CD8-positive, alpha-beta memory T cell (primary cell): Measurements from ENCODE around the gene UPK2. TPM values are rescaled to one million over a fixed set of nuclear protein-coding genes. Genes with fewer than 3 reads are reported as not detected.

Source experiments
- CTCF ChIA-PET: fragments of 350-600 bp; sonication (Branson Sonifier 250); formaldehyde crosslinking; loops from one replicate; lab custom pipeline; 2021; ENCODE audit warnings: antibody characterized with exemption; lab: Charles Lee
- POLR2A ChIA-PET: fragments of 350-600 bp; sonication (Branson Sonifier 250); formaldehyde crosslinking; loops from one replicate; lab custom pipeline; 2021; ENCODE audit warnings: antibody characterized with exemption; lab: Charles Lee
- DNase-seq, 5 donors: peaks; one replicate each; pipeline versions ENCODE4 v3.0.0 to v3.0.0-alpha.2; 2020 to 2022; ENCODE audit warnings: mixed read lengths in 1 of 5
- H3K27ac ChIP-seq: one replicate; pipeline ENCODE4 v1.7.0; 2013; ENCODE audit warnings: low read depth, mild to moderate bottlenecking, low read length, moderate library complexity
- H3K27me3 ChIP-seq: 2 replicates; pipeline ENCODE4 v1.7.0; 2013; ENCODE audit warnings: low read length, mild to moderate bottlenecking; ENCODE audit not compliant: insufficient read depth, poor library complexity, severe bottlenecking
- H3K36me3 ChIP-seq: 2 replicates; pipeline ENCODE4 v1.7.0; 2013; ENCODE audit warnings: mild to moderate bottlenecking, low read length, moderate library complexity; ENCODE audit not compliant: insufficient read depth
- H3K4me1 ChIP-seq: 2 replicates; pipeline ENCODE4 v1.7.0; 2013; ENCODE audit warnings: mild to moderate bottlenecking, low read length, moderate library complexity; ENCODE audit not compliant: insufficient read depth
- H3K4me3 ChIP-seq: 2 replicates; pipeline ENCODE4 v1.7.0; 2013; ENCODE audit warnings: mild to moderate bottlenecking, low read length
- H3K9me3 ChIP-seq: 2 replicates; pipeline ENCODE4 v1.7.0; 2013; ENCODE audit warnings: mild to moderate bottlenecking, low read length
- H3K27ac Mint-ChIP-seq, 8 donors: one replicate each; pipeline ENCODE4 v1.8.0; 2020 to 2021; ENCODE audit warnings: mixed read lengths in 8 of 8, mild to moderate bottlenecking in 6 of 8, inconsistent platforms in 3 of 8, moderate library complexity in 3 of 8
- H3K27me3 Mint-ChIP-seq, 2 donors: one replicate each; pipeline ENCODE4 v1.8.0; 2020 to 2021; ENCODE audit warnings: mixed read lengths in 2 of 2, mild to moderate bottlenecking in 1 of 2, moderate library complexity in 1 of 2
- H3K36me3 Mint-ChIP-seq, 3 donors: one replicate each; pipeline ENCODE4 v1.8.0; 2020 to 2021; ENCODE audit warnings: mixed read lengths in 3 of 3, inconsistent platforms in 1 of 3, mild to moderate bottlenecking in 1 of 3
- H3K4me1 Mint-ChIP-seq, 3 donors: one replicate each; pipeline ENCODE4 v1.8.0; 2020 to 2021; ENCODE audit warnings: mixed read lengths in 3 of 3, inconsistent platforms in 1 of 3, mild to moderate bottlenecking in 1 of 3
- H3K4me3 Mint-ChIP-seq, 7 donors: one replicate each; pipeline ENCODE4 v1.8.0; 2020 to 2021; ENCODE audit warnings: mixed read lengths in 7 of 7, mild to moderate bottlenecking in 6 of 7, moderate library complexity in 4 of 7, inconsistent platforms in 2 of 7
- H3K9me3 Mint-ChIP-seq, 5 donors: one replicate each; pipeline ENCODE4 v1.8.0; 2020 to 2022; ENCODE audit warnings: mixed read lengths in 5 of 5, mild to moderate bottlenecking in 3 of 5, moderate library complexity in 2 of 5, inconsistent platforms in 1 of 5
- polyA plus RNA-seq: library from polyadenylated mRNA; unstranded; fragments of 300-500 nt; fragmentation: Illumina TruSeq; gene quantifications from one replicate; pipeline ENCODE4 v1.2.3, GENCODE V29; 2021
- total RNA-seq, 2 experiments: library from RNA; stranded (reverse); gene quantifications; one replicate each; pipeline ENCODE4 v1.2.3, GENCODE V29; 2021

Gene UPK2
- total and polyA plus RNA-seq, 3 experiments from 2014 or later, result 0.22 TPM; not detected in 2

GRCh38 chr11:118918128-118918685, 37.9 kb upstream of the UPK2 start:
- ChIA-PET CTCF (no interaction called here), POLR2A (interaction anchor here (1.2 to 10.7 kb wide), 2 partner anchors 9 to 10 kb away, joined by 3 to 203 read pairs; partner anchors contain the start of gene BCL9L)
- peaks cover 0 to 6% of the 10 kb centered on the region in 2 donors for H3K27me3 Mint-ChIP-seq
- H3K36me3 ChIP-seq, result peaks cover 12% of the 10 kb centered on the region
- peaks cover 85% of the 10 kb centered on the region for H3K4me1 ChIP-seq
- H3K36me3 Mint-ChIP-seq, result peaks cover 9 to 53% (median 18%) of the 10 kb centered on the region in 3 donors
- peak overlapping the region; percentile 98 to 100 (median 100) for H3K27ac Mint-ChIP-seq
- peak overlapping the region; percentile 85 for H3K27ac ChIP-seq
- H3K4me3 ChIP-seq, result peak overlapping the region; percentile 54
- H3K9me3 ChIP-seq, result no peaks in the 10 kb centered on the region
- DNase-seq, result peak in 3 of 5 donors; percentile 51 to 71 (median 68)
- peak overlapping the region; percentile 89 to 100 (median 96) for H3K4me3 Mint-ChIP-seq
- no peaks in the 10 kb centered on the region for H3K27me3 ChIP-seq
- peaks cover 80 to 89% (median 81%) of the 10 kb centered on the region in 3 donors for H3K4me1 Mint-ChIP-seq
- no peaks in the 10 kb centered on the region for H3K9me3 Mint-ChIP-seq

- peak overlapping the region; percentile 98 to 100 (median 100) for H3K27ac Mint-ChIP-seq
- Histone ChIP-seq H3K9me3 (no peaks in the 10 kb centered on the region), H3K27ac (peak overlapping the region; percentile 88), H3K4me1 (peaks cover 82% of the 10 kb centered on the region), H3K27me3 (no peaks in the 10 kb centered on the region), H3K4me3 (peak overlapping the region; percentile 94), H3K36me3 (peaks cover 12% of the 10 kb centered on the region)
- H3K4me1 Mint-ChIP-seq, result peaks cover 77 to 90% (median 79%) of the 10 kb centered on the region in 3 donors
- no peaks in the 10 kb centered on the region for H3K9me3 Mint-ChIP-seq
- peak in 2 of 5 donors; percentile 59 to 64 for DNase-seq
- peaks cover 12 to 59% (median 18%) of the 10 kb centered on the region in 3 donors for H3K36me3 Mint-ChIP-seq
- POLR2A ChIA-PET, result no interaction called here
- peak overlapping the region; percentile 89 to 100 (median 99) for H3K4me3 Mint-ChIP-seq
- CTCF ChIA-PET, result no interaction called here
- H3K27me3 Mint-ChIP-seq, result peaks cover 0 to 6% of the 10 kb centered on the region in 2 donors
Measured at GRCh38 chr11:118918686-118919280, 37.3 kb upstream of the UPK2 start.

- Mint-ChIP-seq H3K4me1 (peaks cover 55 to 71% (median 57%) of the 10 kb centered on the region in 3 donors), H3K27ac (peak overlapping the region; percentile 98 to 100 (median 100)), H3K9me3 (peaks cover 0 to 3% (median 1%) of the 10 kb centered on the region in 5 donors), H3K27me3 (peaks cover 0 to 10% of the 10 kb centered on the region in 2 donors), H3K4me3 (peak overlapping the region; percentile 89 to 100 (median 99)), H3K36me3 (peaks cover 14 to 64% (median 15%) of the 10 kb centered on the region in 3 donors)
- H3K27ac ChIP-seq, result peak overlapping the region; percentile 88
- peaks cover 59% of the 10 kb centered on the region for H3K4me1 ChIP-seq
- CTCF ChIA-PET, result no interaction called here
- H3K27me3 ChIP-seq, result no peaks in the 10 kb centered on the region
- peak in 1 of 5 donors; percentile 32 for DNase-seq
- H3K4me3 ChIP-seq, result peak overlapping the region; percentile 94
- H3K36me3 ChIP-seq, result peaks cover 11% of the 10 kb centered on the region
- no peaks in the 10 kb centered on the region for H3K9me3 ChIP-seq
- POLR2A ChIA-PET, result interaction anchor here (0.6 to 11.4 kb wide), 2 partner anchors 9 to 12 kb away, joined by 3 to 203 read pairs; no protein-coding TSS in a partner anchor
Measured at GRCh38 chr11:118921121-118921928, 34.8 kb upstream of the UPK2 start.

- peaks cover 55 to 71% (median 57%) of the 10 kb centered on the region in 3 donors for H3K4me1 Mint-ChIP-seq
- Histone ChIP-seq H3K27ac (peak overlapping the region; percentile 88), H3K9me3 (no peaks in the 10 kb centered on the region), H3K27me3 (no peaks in the 10 kb centered on the region), H3K4me1 (peaks cover 59% of the 10 kb centered on the region), H3K4me3 (peak overlapping the region; percentile 94), H3K36me3 (peaks cover 5% of the 10 kb centered on the region)
- ChIA-PET POLR2A (interaction anchor here (3.0 to 11.4 kb wide), 2 partner anchors 9 to 132 kb away, joined by 33 to 203 read pairs; partner anchors contain the start of gene DDX6), CTCF (interaction anchor here (1.2 to 6.7 kb wide), 3 partner anchors 50 to 230 kb away, joined by 3 to 22 read pairs (median 6); no protein-coding TSS in a partner anchor)
- H3K36me3 Mint-ChIP-seq, result peaks cover 13 to 57% (median 14%) of the 10 kb centered on the region in 3 donors
- peak overlapping the region; percentile 98 to 100 (median 99) for H3K4me3 Mint-ChIP-seq
- peak in 1 of 5 donors; percentile 43 for DNase-seq
- H3K9me3 Mint-ChIP-seq, result peaks cover 0 to 4% (median 2%) of the 10 kb centered on the region in 5 donors
- peaks cover 0 to 12% of the 10 kb centered on the region in 2 donors for H3K27me3 Mint-ChIP-seq
- H3K27ac Mint-ChIP-seq, result peak overlapping the region; percentile 96 to 100 (median 100)
Measured at GRCh38 chr11:118921929-118922744, 34.0 kb upstream of the UPK2 start.

DNA sequence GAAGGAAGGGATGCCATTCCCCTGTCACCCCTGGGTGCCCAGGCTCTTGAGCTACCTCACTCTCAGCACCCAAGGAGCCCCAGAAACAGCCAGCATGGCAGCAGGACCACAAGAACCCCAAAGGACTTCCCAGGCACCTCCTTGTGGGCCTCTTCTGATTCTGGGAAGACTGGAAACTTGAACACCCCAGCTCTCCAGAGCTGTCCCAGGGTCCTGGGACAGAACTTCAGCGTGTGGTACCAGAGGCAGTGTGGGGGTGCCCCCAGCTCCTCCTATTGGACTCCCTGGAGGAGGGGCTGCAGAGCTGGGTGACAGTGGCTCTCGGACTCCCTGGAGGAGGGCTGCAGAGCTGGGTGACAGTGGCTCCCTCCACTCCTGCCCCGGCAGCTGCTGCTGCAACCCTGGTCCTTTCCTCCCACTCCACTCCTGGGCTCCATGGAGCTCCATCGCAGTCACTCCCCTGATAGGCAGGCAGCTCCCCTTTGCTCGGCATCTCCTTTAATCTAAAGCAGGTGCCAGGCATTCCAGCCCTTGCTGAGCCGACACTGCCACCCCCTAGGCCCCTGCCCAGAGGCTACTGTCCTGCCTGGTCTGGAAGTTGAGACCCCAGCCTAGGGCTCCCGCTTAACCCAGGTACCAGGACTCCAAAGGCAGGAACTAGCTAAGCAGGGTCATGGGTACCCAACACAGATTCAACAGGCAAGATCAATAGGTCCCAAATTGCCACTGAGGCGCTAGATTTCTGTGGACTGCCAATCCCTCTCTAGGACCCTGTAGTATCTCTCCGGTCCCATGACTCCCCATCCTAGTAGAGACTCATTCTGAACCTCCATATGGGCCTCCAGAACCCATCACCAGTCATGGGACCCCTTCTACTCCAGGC, 33.1 kb upstream of the UPK2 start:
- peaks cover 55 to 71% (median 57%) of the 10 kb centered on the region in 3 donors for H3K4me1 Mint-ChIP-seq
- Histone ChIP-seq H3K4me1 (peaks cover 59% of the 10 kb centered on the region), H3K27ac (peak overlapping the region; percentile 88), H3K36me3 (peaks cover 5% of the 10 kb centered on the region), H3K4me3 (peak overlapping the region; percentile 94), H3K9me3 (no peaks in the 10 kb centered on the region), H3K27me3 (no peaks in the 10 kb centered on the region)
- ChIA-PET CTCF (interaction anchor here (1.2 to 6.7 kb wide), 7 partner anchors 13 to 231 kb away, joined by 3 to 22 read pairs (median 5); no protein-coding TSS in a partner anchor), POLR2A (interaction anchor here (0.5 to 11.4 kb wide), 3 partner anchors 10 to 159 kb away, joined by 5 to 203 read pairs (median 33); partner anchors contain the start of gene DDX6)
- H3K9me3 Mint-ChIP-seq, result peaks cover 0 to 4% (median 2%) of the 10 kb centered on the region in 5 donors
- peak overlapping the region; percentile 98 to 100 (median 99) for H3K4me3 Mint-ChIP-seq
- H3K27ac Mint-ChIP-seq, result peak overlapping the region; percentile 90 to 100 (median 98)
- peaks cover 0 to 9% of the 10 kb centered on the region in 2 donors for H3K27me3 Mint-ChIP-seq
- DNase-seq, result peak in 1 of 5 donors; percentile 22
- H3K36me3 Mint-ChIP-seq, result peaks cover 8 to 49% (median 9%) of the 10 kb centered on the region in 3 donors

DNA sequence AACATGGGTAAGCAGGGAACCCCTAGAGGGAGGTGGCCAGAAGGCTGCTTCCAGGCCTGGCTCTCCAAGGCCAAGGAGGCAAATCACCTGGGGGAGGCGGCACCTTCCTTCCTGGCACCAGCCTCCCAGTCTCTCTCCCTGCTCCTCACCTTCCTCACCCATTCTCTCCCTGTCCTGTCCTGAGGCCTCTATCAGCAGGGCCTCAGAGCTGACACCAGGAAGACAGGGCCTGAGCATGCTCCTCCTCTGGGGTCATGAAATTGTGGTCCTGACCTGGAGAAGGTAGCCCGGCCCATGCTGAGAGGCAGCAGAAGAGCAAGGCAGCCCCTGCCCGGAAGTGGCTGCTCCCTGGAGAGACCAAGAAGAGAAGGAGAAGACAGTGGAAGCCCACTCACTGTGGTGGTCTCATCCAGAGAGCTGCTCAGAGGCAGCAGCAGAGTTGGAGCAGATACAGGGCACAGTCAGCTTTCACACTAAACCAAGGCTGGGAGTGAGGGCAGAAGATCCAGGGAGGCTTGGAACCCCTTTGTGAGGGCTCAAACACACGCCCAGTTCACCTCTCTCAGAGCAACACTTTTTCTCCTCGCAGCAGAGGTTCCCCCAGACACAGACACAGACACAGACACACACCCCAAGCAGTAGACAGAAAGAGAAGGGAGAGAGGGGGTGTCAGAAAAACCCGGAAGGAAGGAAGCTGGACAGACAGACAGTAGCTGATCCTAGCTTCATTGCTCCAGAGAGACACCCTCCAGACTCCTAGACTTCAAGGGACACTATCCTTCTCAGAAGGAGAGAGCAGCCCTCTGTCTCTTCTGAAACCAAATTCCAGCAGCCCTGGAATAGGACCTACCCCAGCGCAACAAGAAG, 32.1 kb upstream of the UPK2 start:
- peaks cover 0 to 4% (median 2%) of the 10 kb centered on the region in 5 donors for H3K9me3 Mint-ChIP-seq

More for the DNA sequence above, 32.1 kb upstream of the UPK2 start:
- Histone ChIP-seq H3K27me3 (no peaks in the 10 kb centered on the region), H3K27ac (peak overlapping the region; percentile 88), H3K9me3 (no peaks in the 10 kb centered on the region), H3K4me3 (peak overlapping the region; percentile 94), H3K4me1 (peaks cover 52% of the 10 kb centered on the region), H3K36me3 (peaks cover 5% of the 10 kb centered on the region)
- H3K27ac Mint-ChIP-seq, result peak overlapping the region; percentile 90 to 100 (median 98)
- H3K27me3 Mint-ChIP-seq, result peaks cover 0 to 15% of the 10 kb centered on the region in 2 donors
- CTCF ChIA-PET, result interaction anchor here (0.7 to 6.7 kb wide), 9 partner anchors 12 to 232 kb away, joined by 3 to 22 read pairs (median 3); no protein-coding TSS in a partner anchor
- H3K36me3 Mint-ChIP-seq, result peaks cover 6 to 51% (median 9%) of the 10 kb centered on the region in 3 donors
- H3K4me3 Mint-ChIP-seq, result peak overlapping the region; percentile 98 to 100 (median 99)
- peak in 4 of 5 donors; percentile 45 to 67 (median 57) for DNase-seq
- peaks cover 50 to 66% (median 57%) of the 10 kb centered on the region in 3 donors for H3K4me1 Mint-ChIP-seq
- POLR2A ChIA-PET, result interaction anchor here (0.5 to 11.4 kb wide), 9 partner anchors 11 to 504 kb away, joined by 3 to 203 read pairs (median 4); partner anchors contain the start of gene DDX6
